Stimulated activated memory B cell treated with anti-CD40 and anti-IgM and Interleukin-4, amounts not matched to agents 10 μg/mL and 1 μg/mL and 100 μg/mL, for 72 hours (primary cell): ENCODE results near the gene MYOF.
"Not testable (repeated sequence)": the region's sequence is repeated elsewhere in the genome, so short reads cannot be mapped to it uniquely, and the experiment has no call there.

Source experiments
- ATAC-seq: fragments of 150-1000 bp; cut with Tn5 transposase; 2 replicates; pipeline ENCODE4 v1.10.0; 2021
- H3K27ac Mint-ChIP-seq: one replicate; pipeline ENCODE4 v1.8.0; 2022; ENCODE audit warnings: mild to moderate bottlenecking, mixed read lengths
- H3K27me3 Mint-ChIP-seq: one replicate; pipeline ENCODE4 v1.8.0; 2022; ENCODE audit warnings: mixed read lengths
- H3K36me3 Mint-ChIP-seq: one replicate; pipeline ENCODE4 v1.8.0; 2022; ENCODE audit warnings: mixed read lengths
- H3K4me1 Mint-ChIP-seq: one replicate; pipeline ENCODE4 v1.8.0; 2022; ENCODE audit warnings: mixed read lengths
- H3K4me3 Mint-ChIP-seq: one replicate; pipeline ENCODE4 v1.8.0; 2022; ENCODE audit warnings: mild to moderate bottlenecking, moderate library complexity, mixed read lengths
- H3K9me3 Mint-ChIP-seq: one replicate; pipeline ENCODE4 v1.8.0; 2022; ENCODE audit warnings: mixed read lengths

MYOF gene

GRCh38 chr10:93342921-93343320 lies 139.2 kb downstream of the MYOF start:
- Mint-ChIP-seq H3K36me3 (no peaks in the 10 kb centered on the region), H3K4me1 (peaks cover 8% of the 10 kb centered on the region), H3K9me3 (no peaks in the 10 kb centered on the region), H3K27ac (no peak overlapping the region), H3K27me3 (peaks cover 19% of the 10 kb centered on the region), H3K4me3 (no peak overlapping the region)
- ATAC-seq, result no peak

- peaks cover 19% of the 10 kb centered on the region for H3K27me3 Mint-ChIP-seq
- peaks cover 8% of the 10 kb centered on the region for H3K4me1 Mint-ChIP-seq
- no peak for ATAC-seq
- H3K4me3 Mint-ChIP-seq, result no peak overlapping the region
- H3K9me3 Mint-ChIP-seq, result no peaks in the 10 kb centered on the region
- no peak overlapping the region for H3K27ac Mint-ChIP-seq
- no peaks in the 10 kb centered on the region for H3K36me3 Mint-ChIP-seq
These were observed 139.8 kb downstream of the MYOF start for GRCh38 chr10:93342366-93342765.

DNA sequence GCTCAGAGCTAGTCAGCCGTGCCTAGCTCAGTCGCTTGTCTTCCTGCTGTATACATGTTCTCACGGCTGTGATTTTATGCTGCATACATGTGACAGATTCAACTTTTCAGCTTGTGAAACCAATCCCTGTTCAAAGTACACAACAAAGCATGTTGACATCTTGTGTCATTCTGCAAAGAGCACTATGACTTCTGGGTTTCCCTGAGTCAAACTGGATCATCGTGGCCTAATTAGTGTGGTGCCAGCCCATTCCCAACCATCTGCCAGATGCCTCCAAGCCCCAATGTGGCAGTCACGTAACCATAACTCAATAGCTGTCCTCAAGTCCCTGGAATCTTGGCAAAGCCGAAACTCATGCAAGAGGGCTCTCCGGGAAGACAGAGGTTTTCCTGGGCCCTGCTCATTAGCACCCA lies 144.8 kb downstream of the MYOF start:
- no peaks in the 10 kb centered on the region for H3K36me3 Mint-ChIP-seq
- H3K27me3 Mint-ChIP-seq, result no peaks in the 10 kb centered on the region
- no peak for ATAC-seq
- H3K27ac Mint-ChIP-seq, result no peak overlapping the region
- H3K9me3 Mint-ChIP-seq, result no peaks in the 10 kb centered on the region
- H3K4me3 Mint-ChIP-seq, result no peak overlapping the region
- H3K4me1 Mint-ChIP-seq, result no peaks in the 10 kb centered on the region

DNA sequence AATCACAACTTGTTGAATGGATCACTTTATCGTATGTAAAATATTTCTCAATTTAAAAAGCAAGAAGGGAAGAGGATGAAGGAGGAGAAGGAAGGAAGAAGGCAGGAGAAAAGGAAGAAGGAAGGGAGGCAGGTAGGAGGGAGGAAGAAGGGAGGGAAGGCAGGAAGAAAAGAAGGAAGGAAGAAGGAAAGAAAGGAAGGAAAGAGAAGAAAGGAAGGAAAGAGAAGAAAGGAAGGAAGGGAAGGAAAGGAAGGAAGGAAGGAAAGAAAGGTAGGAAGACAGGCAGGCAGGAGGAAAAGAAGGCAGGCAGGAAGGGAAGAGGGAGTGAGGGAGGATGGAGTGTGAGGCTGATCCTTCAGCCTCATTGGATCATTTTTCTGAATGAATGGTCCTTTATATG lies 145.5 kb downstream of the MYOF start:
- no peak overlapping the region for H3K4me3 Mint-ChIP-seq
- H3K36me3 Mint-ChIP-seq, result no peaks in the 10 kb centered on the region

GRCh38 chr10:93336110-93336509 lies 146.0 kb downstream of the MYOF start:
- Mint-ChIP-seq H3K9me3 (no peaks in the 10 kb centered on the region), H3K4me3 (no peak overlapping the region), H3K27ac (no peak overlapping the region), H3K27me3 (no peaks in the 10 kb centered on the region), H3K36me3 (no peaks in the 10 kb centered on the region), H3K4me1 (no peaks in the 10 kb centered on the region)
- ATAC-seq, result no peak

More for the DNA sequence above, 145.5 kb downstream of the MYOF start:
- H3K4me1 Mint-ChIP-seq, result no peaks in the 10 kb centered on the region
- ATAC-seq, result no peak
- no peaks in the 10 kb centered on the region for H3K9me3 Mint-ChIP-seq
- no peak overlapping the region for H3K27ac Mint-ChIP-seq
- no peaks in the 10 kb centered on the region for H3K27me3 Mint-ChIP-seq

GRCh38 chr10:93334901-93335327 lies 147.2 kb downstream of the MYOF start:
- H3K27ac Mint-ChIP-seq, result no peak overlapping the region
- H3K4me1 Mint-ChIP-seq, result no peaks in the 10 kb centered on the region
- H3K4me3 Mint-ChIP-seq, result no peak overlapping the region
- no peak for ATAC-seq
- no peaks in the 10 kb centered on the region for H3K27me3 Mint-ChIP-seq
- H3K9me3 Mint-ChIP-seq, result no peaks in the 10 kb centered on the region
- H3K36me3 Mint-ChIP-seq, result no peaks in the 10 kb centered on the region

GRCh38 chr10:93334181-93334580 lies 148.0 kb downstream of the MYOF start:
- H3K4me1 Mint-ChIP-seq, result no peaks in the 10 kb centered on the region
- H3K27ac Mint-ChIP-seq, result no peak overlapping the region

DNA sequence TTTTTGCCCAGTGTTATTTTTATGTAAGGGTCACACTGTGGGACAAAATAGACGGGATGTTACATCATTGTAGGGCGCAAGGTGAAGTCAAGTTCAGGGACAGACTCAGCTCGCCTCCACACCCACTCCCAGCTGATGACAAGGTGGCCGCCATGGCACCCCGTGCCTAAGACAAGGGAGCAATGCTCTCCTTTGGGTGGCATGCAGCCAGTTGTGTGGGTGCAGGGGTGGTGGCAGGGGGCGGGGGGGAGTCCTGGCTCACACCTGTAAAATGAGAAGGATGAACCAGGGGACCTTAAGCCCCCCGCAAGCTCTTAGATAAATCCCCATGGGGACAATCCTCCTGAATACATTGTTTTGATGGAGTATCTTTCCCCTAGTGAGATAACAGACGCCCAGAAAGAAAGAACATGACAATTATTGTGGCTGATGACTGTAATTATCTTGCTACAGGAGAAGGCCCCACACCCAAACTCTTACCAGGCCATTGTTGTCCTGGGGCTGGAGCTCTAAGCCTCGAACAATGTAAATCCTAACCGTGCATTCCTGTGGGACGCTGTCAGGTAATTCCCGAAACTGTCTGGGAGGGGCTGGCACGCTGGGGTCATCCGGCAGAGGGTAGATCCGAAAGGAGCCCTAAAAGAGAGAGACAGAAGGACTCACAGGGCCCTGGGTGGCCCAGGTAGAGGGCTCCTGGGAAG lies 148.7 kb downstream of the MYOF start:
- ATAC-seq, result no peak
- no peak overlapping the region for H3K4me3 Mint-ChIP-seq
- H3K27ac Mint-ChIP-seq, result no peak overlapping the region
- H3K36me3 Mint-ChIP-seq, result no peaks in the 10 kb centered on the region
- no peaks in the 10 kb centered on the region for H3K4me1 Mint-ChIP-seq
- H3K9me3 Mint-ChIP-seq, result no peaks in the 10 kb centered on the region
- no peaks in the 10 kb centered on the region for H3K27me3 Mint-ChIP-seq

More at GRCh38 chr10:93334181-93334580, 148.0 kb downstream of the MYOF start:
- ATAC-seq, result no peak
- H3K4me3 Mint-ChIP-seq, result no peak overlapping the region
- no peaks in the 10 kb centered on the region for H3K36me3 Mint-ChIP-seq
- no peaks in the 10 kb centered on the region for H3K27me3 Mint-ChIP-seq
- H3K9me3 Mint-ChIP-seq, result no peaks in the 10 kb centered on the region

- Mint-ChIP-seq H3K4me3 (no peak overlapping the region), H3K27ac (no peak overlapping the region), H3K4me1 (no peaks in the 10 kb centered on the region), H3K27me3 (no peaks in the 10 kb centered on the region), H3K36me3 (no peaks in the 10 kb centered on the region), H3K9me3 (no peaks in the 10 kb centered on the region)
- no peak for ATAC-seq
These were observed 151.3 kb downstream of the MYOF start for GRCh38 chr10:93330824-93331223.

DNA sequence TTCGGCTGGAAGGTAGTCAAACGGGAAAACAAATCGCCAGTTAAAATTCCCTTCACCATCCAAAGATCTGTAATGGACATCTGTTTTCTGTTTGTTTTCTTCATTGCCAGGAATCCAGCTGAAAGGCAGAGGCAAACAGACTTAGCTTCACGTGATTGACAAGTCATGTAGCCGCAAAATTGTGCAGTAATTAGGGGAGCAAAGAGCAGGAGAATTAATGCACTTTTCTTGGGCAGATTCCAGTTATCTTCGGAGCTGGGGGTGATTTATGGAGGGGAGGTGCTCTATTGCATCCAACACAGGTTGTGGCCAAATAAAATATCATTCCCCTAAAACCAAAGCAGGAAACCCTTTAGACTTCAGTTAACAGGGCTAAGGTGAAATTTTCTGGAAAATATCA lies 162.2 kb downstream of the MYOF start:
- Mint-ChIP-seq H3K36me3 (no peaks in the 10 kb centered on the region), H3K27ac (no peak overlapping the region), H3K27me3 (peaks cover 8% of the 10 kb centered on the region), H3K4me3 (no peak overlapping the region), H3K9me3 (no peaks in the 10 kb centered on the region), H3K4me1 (no peaks in the 10 kb centered on the region)
- ATAC-seq, result no peak

- H3K4me3 Mint-ChIP-seq, result no peak overlapping the region
These were observed 163.0 kb downstream of the MYOF start for GRCh38 chr10:93319096-93319495.

DNA sequence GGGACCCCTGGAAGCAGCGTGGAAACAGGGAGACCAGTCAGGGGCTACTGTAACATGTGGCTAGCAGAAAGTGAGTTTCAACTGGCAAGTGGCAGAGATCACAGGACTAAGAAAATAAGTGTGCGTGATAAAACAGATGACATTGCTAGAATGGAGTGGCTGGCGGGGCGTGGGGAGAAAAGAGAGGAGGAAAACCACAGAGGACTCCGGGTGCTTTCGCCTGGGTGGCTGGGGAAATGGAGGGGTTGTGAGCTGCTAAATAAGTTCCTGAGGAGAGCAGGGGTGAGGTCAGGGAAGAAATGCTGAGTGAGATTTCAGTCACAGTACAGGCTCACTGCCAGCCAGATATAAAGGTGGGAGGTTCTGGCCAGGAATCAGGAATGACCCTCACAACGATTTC lies 166.9 kb downstream of the MYOF start:
- Mint-ChIP-seq H3K27me3 (peaks cover 9% of the 10 kb centered on the region), H3K36me3 (no peaks in the 10 kb centered on the region), H3K9me3 (no peaks in the 10 kb centered on the region), H3K4me3 (no peak overlapping the region), H3K4me1 (no peaks in the 10 kb centered on the region), H3K27ac (no peak overlapping the region)
- ATAC-seq, result no peak

More at GRCh38 chr10:93319096-93319495, 163.0 kb downstream of the MYOF start:
- H3K27ac Mint-ChIP-seq, result no peak overlapping the region
- no peaks in the 10 kb centered on the region for H3K36me3 Mint-ChIP-seq
- ATAC-seq, result no peak
- no peaks in the 10 kb centered on the region for H3K9me3 Mint-ChIP-seq
- H3K27me3 Mint-ChIP-seq, result peaks cover 9% of the 10 kb centered on the region
- no peaks in the 10 kb centered on the region for H3K4me1 Mint-ChIP-seq

GRCh38 chr10:93314656-93315055 lies 167.5 kb downstream of the MYOF start:
- H3K9me3 Mint-ChIP-seq, H3K36me3 Mint-ChIP-seq, H3K4me3 Mint-ChIP-seq, H3K27ac Mint-ChIP-seq, H3K4me1 Mint-ChIP-seq, ATAC-seq: not testable (repeated sequence)
- H3K27me3 Mint-ChIP-seq, result peaks cover 10% of the 10 kb centered on the region

GRCh38 chr10:93313798-93314197 lies 168.3 kb downstream of the MYOF start:
- Mint-ChIP-seq H3K27me3 (peaks cover 19% of the 10 kb centered on the region), H3K9me3 (no peaks in the 10 kb centered on the region), H3K36me3 (no peaks in the 10 kb centered on the region), H3K27ac (no peak overlapping the region), H3K4me3 (no peak overlapping the region), H3K4me1 (no peaks in the 10 kb centered on the region)
- ATAC-seq, result peak; percentile 40

GRCh38 chr10:93309062-93309461 lies 173.1 kb downstream of the MYOF start:
- no peaks in the 10 kb centered on the region for H3K36me3 Mint-ChIP-seq

DNA sequence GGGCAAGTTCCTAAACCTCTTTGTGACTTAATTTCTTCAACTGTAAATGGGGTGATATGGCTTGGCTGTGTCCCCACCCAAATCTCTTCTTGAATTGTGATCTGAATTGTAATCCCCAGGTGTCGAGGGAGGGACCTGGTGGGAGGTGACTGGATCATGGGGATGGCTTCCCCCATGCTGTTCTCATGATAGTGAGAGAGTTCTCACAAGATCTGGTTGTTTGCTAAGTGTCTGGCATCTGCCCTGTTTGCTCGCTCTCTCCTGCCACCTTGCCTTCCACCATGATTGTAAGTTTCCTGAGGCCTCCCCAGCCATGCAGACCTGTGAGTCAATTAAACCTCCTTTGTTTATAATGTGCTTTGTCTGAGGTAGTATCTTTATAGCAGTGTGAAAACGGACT lies 177.0 kb downstream of the MYOF start:
- Mint-ChIP-seq H3K4me1 (no peaks in the 10 kb centered on the region), H3K9me3 (no peaks in the 10 kb centered on the region), H3K27me3 (peaks cover 12% of the 10 kb centered on the region), H3K27ac (no peak overlapping the region), H3K4me3 (no peak overlapping the region), H3K36me3 (no peaks in the 10 kb centered on the region)
- no peak for ATAC-seq

More at GRCh38 chr10:93309062-93309461, 173.1 kb downstream of the MYOF start:
- H3K27me3 Mint-ChIP-seq, result peaks cover 12% of the 10 kb centered on the region
- ATAC-seq, result no peak
- H3K9me3 Mint-ChIP-seq, result no peaks in the 10 kb centered on the region
- H3K4me1 Mint-ChIP-seq, result no peaks in the 10 kb centered on the region
- H3K4me3 Mint-ChIP-seq, result no peak overlapping the region
- no peak overlapping the region for H3K27ac Mint-ChIP-seq
